Daoy (cell line): ENCODE results near the gene NNAT. TPM values are rescaled to one million over a fixed set of nuclear protein-coding genes. Genes with fewer than 3 reads are reported as not detected.
A peak's percentile ranks its signal among the peaks of the same experiment; 100 is the strongest.

Source experiments
- DNase-seq: peaks from one replicate; pipeline ENCODE4 v3.0.0-alpha.2; 2015; ENCODE audit warnings: low read depth
- total RNA-seq: library from RNA; depleted of rRNA; stranded (reverse); fragments of >200 nt; shearing (Covaris generic); gene quantifications from 2 replicates; pipeline ENCODE4 v1.2.3, GENCODE V29; 2014

Gene NNAT
- total RNA-seq, 1 experiment from 2014 or later: not detected

- no peak for DNase-seq
Measured at GRCh38 chr20:37523911-37524700, 3.1 kb downstream of the NNAT start.

- DNase-seq: peak; percentile 60
Measured at GRCh38 chr20:37524859-37525708, 4.0 kb downstream of the NNAT start.

- no peak for DNase-seq
Measured at GRCh38 chr20:37525810-37526209, 4.8 kb downstream of the NNAT start.

GRCh38 chr20:37526238-37526838 lies 5.3 kb downstream of the NNAT start:
- DNase-seq: peak; percentile 62

- peak; percentile 37 for DNase-seq
Measured at GRCh38 chr20:37526839-37527637, 6.0 kb downstream of the NNAT start.

- DNase-seq: peak; percentile 86
Measured at GRCh38 chr20:37527638-37528445, 6.8 kb downstream of the NNAT start, which contains the start of gene BLCAP. Gene BLCAP, minus strand, starts transcription at chr20:37527876. Its CDS starts 8,702 bp downstream, at chr20:37519174.

GRCh38 chr20:37528446-37529213 lies 7.6 kb downstream of the NNAT start:
- no peak for DNase-seq

GRCh38 chr20:37529214-37529967 lies 8.3 kb downstream of the NNAT start:
- no peak for DNase-seq

GRCh38 chr20:37529968-37530600 lies 9.0 kb downstream of the NNAT start:
- DNase-seq: no peak

- no peak for DNase-seq
Measured at GRCh38 chr20:37530696-37531095, 9.6 kb downstream of the NNAT start.

GRCh38 chr20:37531856-37532255 lies 10.8 kb downstream of the NNAT start:
- no peak for DNase-seq

- DNase-seq: no peak
Measured at GRCh38 chr20:37533154-37533715, 12.2 kb downstream of the NNAT start.

- peak; percentile 63 for DNase-seq
Measured at GRCh38 chr20:37534401-37535157, 13.5 kb downstream of the NNAT start.

GRCh38 chr20:37535443-37536132 lies 14.5 kb downstream of the NNAT start:
- DNase-seq: no peak

- DNase-seq: no peak
Measured at GRCh38 chr20:37537505-37537904, 16.5 kb downstream of the NNAT start.

GRCh38 chr20:37538003-37538402 lies 17.0 kb downstream of the NNAT start:
- peak; percentile 73 for DNase-seq

GRCh38 chr20:37539424-37539823 lies 18.4 kb downstream of the NNAT start:
- DNase-seq: no peak
